Lower lobe of right lung (tissue), 2 donors: ENCODE results near the gene SBK2. TPM values are rescaled to one million over a fixed set of nuclear protein-coding genes. Genes with fewer than 3 reads are reported as not detected.
"Not testable (repeated sequence)": the region's sequence is repeated elsewhere in the genome, so short reads cannot be mapped to it uniquely, and the experiment has no call there.

ENCODE experiments used
- ATAC-seq, 2 donors: fragments of 200-7000 bp; cut with Tn5 transposase; one replicate each; pipeline ENCODE4 v1.9.1; 2020 to 2022; ENCODE audit warnings: mild to moderate bottlenecking in 2 of 2, moderate library complexity in 2 of 2
- DNase-seq: peaks from one replicate; pipeline ENCODE4 v3.0.0-alpha.2; 2020
- H3K27ac ChIP-seq: fragments of 200-600 bp; one replicate; pipeline ENCODE4 v1.8.0; 2022
- H3K27me3 ChIP-seq: fragments of 200-600 bp; one replicate; pipeline ENCODE4 v1.8.0; 2022; ENCODE audit warnings: low read depth
- H3K36me3 ChIP-seq: fragments of 200-600 bp; one replicate; pipeline ENCODE4 v1.8.0; 2022; ENCODE audit warnings: mild to moderate bottlenecking
- H3K4me1 ChIP-seq: fragments of 200-600 bp; one replicate; pipeline ENCODE4 v1.8.0; 2022
- H3K4me3 ChIP-seq: fragments of 200-600 bp; one replicate; pipeline ENCODE4 v1.8.0; 2022; ENCODE audit warnings: mild to moderate bottlenecking
- H3K9me3 ChIP-seq: fragments of 200-600 bp; one replicate; pipeline ENCODE4 v1.8.0; 2022
- intact Hi-C: fragments of 100-400 bp; cut with DNase I; formaldehyde crosslinking; loops from one replicate; pipeline ENCODE4 v1.11.0; 2022
- total RNA-seq: library from RNA; stranded (reverse); fragmentation: NEBNext Ultra II Directional; extraction: Animal tissue kit (Norgen Biotek cat#: 25700); gene quantifications from one replicate; pipeline ENCODE4 v1.2.1, GENCODE V29; 2021
- TF ChIP-seq, protein P1 (sequence below): fragments of 200-600 bp; IDR thresholded peaks from one replicate; pipeline ENCODE4 v1.8.0; 2022; ENCODE audit warnings: antibody characterized with exemption, mild to moderate bottlenecking
- donor health status: DM: no; HTN: yes; CAD: no; lungs with severe emphysema.

The SBK2 gene
- total RNA-seq, 1 donor from 2014 or later, result not detected

DNA sequence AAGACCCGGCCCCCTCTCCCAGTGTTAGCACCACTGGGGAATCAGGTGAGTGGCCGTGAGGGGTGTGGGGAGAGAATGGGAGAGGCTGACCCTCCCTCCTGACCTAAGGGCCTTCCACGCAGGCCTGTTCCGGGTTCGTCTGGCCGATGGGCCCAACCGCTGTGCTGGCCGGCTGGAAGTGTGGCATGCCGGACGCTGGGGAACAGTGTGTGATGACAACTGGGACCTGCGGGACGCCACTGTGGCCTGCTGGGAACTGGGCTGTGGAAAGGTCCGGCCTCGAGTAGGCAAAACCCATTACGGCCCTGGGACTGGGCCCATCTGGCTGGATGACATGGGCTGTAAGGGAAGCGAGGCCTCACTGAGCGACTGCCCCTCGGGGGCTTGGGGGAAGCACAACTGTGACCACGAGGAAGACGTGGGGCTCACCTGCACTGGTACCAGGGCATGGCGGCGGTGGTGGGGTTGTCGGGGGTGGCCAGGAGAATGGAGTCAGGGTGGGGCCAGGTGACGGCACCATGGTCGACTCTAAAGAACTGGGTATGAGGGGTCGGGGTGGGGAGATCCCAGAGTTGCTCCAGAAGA is 36.5 kb downstream of the SBK2 start:
- Histone ChIP-seq H3K36me3 (no peaks in the 10 kb centered on the region), H3K4me3 (no peak overlapping the region), H3K4me1 (peaks cover 8% of the 10 kb centered on the region), H3K27me3 (no peaks in the 10 kb centered on the region), H3K9me3 (no peaks in the 10 kb centered on the region), H3K27ac (no peak overlapping the region)
- DNase-seq, result peak; percentile 41
- ATAC-seq, result no peak
- TF ChIP-seq, protein P1, sequence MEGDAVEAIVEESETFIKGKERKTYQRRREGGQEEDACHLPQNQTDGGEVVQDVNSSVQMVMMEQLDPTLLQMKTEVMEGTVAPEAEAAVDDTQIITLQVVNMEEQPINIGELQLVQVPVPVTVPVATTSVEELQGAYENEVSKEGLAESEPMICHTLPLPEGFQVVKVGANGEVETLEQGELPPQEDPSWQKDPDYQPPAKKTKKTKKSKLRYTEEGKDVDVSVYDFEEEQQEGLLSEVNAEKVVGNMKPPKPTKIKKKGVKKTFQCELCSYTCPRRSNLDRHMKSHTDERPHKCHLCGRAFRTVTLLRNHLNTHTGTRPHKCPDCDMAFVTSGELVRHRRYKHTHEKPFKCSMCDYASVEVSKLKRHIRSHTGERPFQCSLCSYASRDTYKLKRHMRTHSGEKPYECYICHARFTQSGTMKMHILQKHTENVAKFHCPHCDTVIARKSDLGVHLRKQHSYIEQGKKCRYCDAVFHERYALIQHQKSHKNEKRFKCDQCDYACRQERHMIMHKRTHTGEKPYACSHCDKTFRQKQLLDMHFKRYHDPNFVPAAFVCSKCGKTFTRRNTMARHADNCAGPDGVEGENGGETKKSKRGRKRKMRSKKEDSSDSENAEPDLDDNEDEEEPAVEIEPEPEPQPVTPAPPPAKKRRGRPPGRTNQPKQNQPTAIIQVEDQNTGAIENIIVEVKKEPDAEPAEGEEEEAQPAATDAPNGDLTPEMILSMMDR, result no peak
- intact Hi-C loops, result no loop called here

DNA sequence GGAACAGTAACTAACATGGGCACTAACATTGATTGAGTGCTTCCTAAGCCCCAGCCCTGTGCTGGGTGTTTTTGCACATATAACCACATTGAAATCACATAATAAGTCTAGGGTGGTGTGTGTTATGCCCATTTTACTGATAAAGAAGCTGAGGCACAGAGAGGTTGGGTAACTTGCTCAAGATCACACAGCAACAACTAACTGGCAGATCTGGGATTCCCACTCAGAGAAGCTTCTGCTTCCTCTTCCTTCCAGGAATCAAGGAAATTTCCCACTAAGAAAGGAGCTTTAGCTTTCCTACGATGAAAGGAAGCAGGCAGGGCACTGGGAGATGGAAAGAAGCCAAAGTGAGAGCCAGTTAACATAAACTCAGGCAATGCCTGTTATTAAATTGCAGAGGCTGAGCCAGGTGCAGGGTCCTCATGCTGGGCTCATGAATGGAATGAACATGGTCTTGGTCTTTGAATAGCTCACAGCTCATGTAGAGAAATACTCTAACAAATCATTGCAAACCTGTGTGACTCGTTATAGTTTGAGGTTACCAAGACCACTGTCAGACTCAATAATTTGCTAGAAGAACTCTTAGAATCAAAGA is 38.6 kb downstream of the SBK2 start:
- H3K9me3 ChIP-seq, result no peaks in the 10 kb centered on the region
- DNase-seq, result no peak
- H3K4me1 ChIP-seq, result peaks cover under 1% of the 10 kb centered on the region
- TF ChIP-seq, protein P1, result no peak
- no peak for ATAC-seq
- no peaks in the 10 kb centered on the region for H3K36me3 ChIP-seq
- no peak overlapping the region for H3K4me3 ChIP-seq
- intact Hi-C loops, result no loop called here
- H3K27ac ChIP-seq, result no peak overlapping the region
- H3K27me3 ChIP-seq, result peaks cover 10% of the 10 kb centered on the region

DNA sequence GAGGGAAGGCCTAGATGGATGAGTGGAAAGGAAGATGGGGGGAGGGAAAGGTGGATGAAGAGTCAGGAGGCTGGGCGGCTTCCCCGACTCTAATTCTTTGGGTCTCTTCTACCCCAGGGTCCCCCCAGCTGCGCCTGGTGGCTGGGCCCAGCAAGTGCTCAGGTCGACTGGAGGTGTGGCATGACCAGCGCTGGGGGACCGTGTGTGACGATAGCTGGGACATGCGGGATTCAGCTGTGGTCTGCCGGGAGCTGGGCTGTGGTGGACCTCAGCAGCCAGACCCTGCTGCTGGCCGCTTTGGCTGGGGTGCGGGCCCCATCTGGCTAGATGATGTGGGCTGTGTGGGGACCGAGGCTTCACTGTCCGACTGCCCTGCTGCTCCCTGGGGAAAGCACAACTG is 39.2 kb downstream of the SBK2 start:
- TF ChIP-seq, protein P1, result no peak
- no peaks in the 10 kb centered on the region for H3K36me3 ChIP-seq
- DNase-seq (peak; percentile 30), ATAC-seq (no peak)
- H3K27me3 ChIP-seq, result peaks cover 10% of the 10 kb centered on the region
- H3K4me1 ChIP-seq, result no peaks in the 10 kb centered on the region
- intact Hi-C loops, result no loop called here
- H3K27ac ChIP-seq, result no peak overlapping the region
- no peak overlapping the region for H3K4me3 ChIP-seq
- H3K9me3 ChIP-seq, result no peaks in the 10 kb centered on the region

DNA sequence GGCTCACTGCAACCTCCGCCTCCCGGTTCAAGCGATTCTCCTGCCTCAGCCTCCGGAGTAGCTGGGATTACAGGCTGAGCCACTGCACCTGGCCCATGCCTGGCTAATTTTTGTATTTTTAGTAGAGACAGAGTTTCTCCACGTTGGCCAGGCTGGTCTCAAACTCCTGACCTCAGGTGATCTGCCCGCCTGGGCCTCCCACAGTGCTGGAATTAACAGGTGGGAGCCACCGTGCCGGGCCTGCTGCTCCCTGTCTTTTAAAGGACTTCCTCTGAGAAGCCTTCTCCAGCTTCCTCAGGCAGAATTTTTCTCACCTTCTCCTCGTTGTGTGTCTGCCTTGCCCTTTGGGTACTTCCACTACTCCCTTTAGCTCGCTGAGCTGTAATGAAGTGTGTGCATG is 40.1 kb downstream of the SBK2 start:
- H3K27ac ChIP-seq, ATAC-seq, H3K36me3 ChIP-seq, H3K27me3 ChIP-seq, H3K4me3 ChIP-seq, intact Hi-C loops, H3K9me3 ChIP-seq, H3K4me1 ChIP-seq: not testable (repeated sequence)
- peak; percentile 28 for DNase-seq

DNA sequence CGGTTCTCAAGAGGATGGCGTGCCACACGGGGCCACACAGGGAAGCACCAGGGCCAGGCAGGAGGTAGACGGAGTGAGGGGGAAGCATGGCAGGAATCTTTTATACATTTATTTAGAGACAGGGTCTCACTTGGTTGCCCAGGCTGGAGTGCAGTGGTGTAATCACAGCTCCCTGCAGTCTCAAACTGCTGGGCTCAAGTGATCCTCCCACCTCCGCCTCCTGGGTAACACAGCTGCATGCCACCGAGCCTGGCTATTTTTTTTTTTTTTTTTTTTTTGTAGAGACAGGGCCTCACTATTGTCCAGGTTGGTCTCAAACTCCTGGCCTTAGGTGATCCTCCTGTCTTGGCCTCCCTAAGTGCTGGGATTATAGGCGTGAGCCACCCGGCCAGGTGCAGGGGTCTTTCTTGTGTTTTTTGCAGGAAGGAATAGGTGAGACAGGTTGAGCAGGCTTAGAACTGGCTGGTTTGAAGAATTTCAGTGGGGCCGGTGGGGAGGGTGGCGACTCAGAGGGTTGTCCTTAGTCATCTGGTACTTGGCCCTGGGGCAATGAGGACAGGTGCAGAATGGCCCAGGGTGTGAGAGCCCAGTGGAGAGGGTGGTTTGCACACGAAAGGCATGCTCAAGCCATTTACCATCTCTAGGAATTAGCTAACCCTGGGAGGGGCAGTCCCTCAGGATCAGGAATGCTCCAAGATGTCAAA is 41.1 kb downstream of the SBK2 start:
- Histone ChIP-seq H3K27me3 (peaks cover 10% of the 10 kb centered on the region), H3K4me3 (no peak overlapping the region), H3K4me1 (peaks cover 5% of the 10 kb centered on the region), H3K9me3 (no peaks in the 10 kb centered on the region), H3K27ac (no peak overlapping the region), H3K36me3 (no peaks in the 10 kb centered on the region)
- intact Hi-C loops, result no loop called here
- no peak for ATAC-seq
- TF ChIP-seq, protein P1, result no peak
- DNase-seq, result peak; percentile 26
